CD4-positive, alpha-beta T cell treated with Interleukin-6 at 100 ng/mL for 8 hours (primary cell): ENCODE data around the gene TCEAL9.
A peak's percentile ranks its signal among the peaks of the same experiment; 100 is the strongest.
"Not testable (repeated sequence)": the region's sequence is repeated elsewhere in the genome, so short reads cannot be mapped to it uniquely, and the experiment has no call there.

Source experiments
- DNase-seq: peaks from one replicate; pipeline ENCODE4 v3.0.0-alpha.2; 2020; ENCODE audit warnings: mixed read lengths, low spot score

Gene TCEAL9

GRCh38 chrX:103373581-103373980 lies 17.3 kb downstream of the TCEAL9 start:
- no peak for DNase-seq

DNA sequence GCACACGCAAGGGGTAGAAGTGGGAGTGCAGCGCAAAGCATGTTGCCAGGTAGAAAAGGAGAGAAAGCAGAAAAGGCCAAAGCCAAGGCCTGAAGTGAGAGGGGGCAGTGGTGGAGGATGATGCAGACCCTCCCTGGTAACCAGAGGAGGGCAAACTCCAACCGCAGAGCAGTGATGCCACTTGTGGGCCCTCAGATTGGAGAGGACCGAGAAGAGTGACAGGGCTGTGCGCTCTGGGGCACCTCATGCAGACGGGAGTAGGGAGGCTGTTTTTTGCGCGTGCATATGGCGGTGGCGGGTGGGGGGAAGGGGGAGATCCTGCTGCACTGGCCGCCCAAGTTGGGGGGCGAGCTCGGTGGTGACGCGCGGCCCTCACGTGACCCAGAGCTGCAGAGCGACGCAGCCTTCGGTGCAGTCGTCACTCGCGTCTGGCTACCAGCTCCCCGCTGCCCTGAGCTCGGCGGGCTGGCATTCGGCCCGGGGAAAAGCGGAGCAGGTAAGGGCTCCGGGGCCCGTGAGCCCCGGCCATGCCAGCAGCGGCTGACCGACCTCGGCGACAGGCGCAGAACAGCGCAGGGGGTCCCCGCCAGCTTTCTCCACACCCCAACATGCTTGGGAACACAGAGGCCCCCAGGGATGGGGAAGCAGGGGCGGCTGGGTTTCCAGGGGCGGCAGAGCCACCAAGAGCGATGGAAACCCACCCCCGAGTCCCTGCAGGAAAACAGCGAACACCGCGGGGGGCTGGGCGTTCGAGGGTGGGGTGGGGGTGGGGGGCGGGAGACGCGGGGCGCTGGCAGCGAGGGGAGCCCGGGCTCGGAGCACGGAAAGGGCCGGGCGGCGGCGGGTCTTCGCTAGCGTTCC lies 20.0 kb downstream of the TCEAL9 start, which contains the start of gene BEX3:
Gene BEX3 (plus strand): TSS at position 421 of the 861 bp plus-strand sequence. CDS start 984 bp downstream, outside the sequence.
- peak; percentile 21 for DNase-seq

DNA sequence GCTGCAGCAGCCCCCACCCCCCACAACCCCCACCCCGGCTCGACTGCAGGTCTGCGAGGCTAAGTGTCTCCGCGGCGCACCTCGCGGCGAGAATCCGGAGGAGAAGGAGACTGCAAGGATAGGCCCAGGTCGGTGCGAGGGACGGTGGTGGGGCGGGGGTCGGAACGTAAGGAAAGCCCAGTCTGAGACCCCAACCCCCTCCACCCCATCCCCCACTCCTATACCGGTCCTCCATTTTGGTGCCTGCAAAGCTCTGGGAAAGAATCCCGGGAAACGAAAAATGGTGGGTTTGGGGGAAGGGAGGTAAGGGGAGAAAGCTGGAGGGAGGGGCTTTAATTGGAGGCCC lies 20.6 kb downstream of the TCEAL9 start:
- DNase-seq: no peak

- DNase-seq: no peak
Measured at GRCh38 chrX:103378990-103379389, 22.7 kb downstream of the TCEAL9 start.

- DNase-seq: no peak
Measured at GRCh38 chrX:103382877-103383276, 26.6 kb downstream of the TCEAL9 start.

DNA sequence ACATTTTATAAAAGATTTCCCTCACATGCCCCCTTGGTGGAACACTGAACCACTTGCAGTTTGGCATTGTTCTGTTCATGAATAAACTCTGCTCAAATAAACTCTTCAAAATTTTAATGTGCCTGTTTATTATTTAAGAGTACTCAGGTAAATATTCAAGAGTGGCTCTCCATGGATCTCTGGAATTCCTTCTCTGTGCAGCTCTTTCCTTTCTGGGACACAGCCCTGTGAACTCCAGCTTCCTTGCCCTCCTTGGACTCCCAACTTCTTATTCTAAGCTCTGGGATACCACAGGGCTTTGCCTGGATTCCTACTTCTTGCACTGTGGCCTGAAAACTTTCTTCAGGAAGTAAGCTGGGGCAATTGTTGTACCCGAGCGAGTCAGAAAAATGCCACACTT lies 28.4 kb downstream of the TCEAL9 start:
- no peak for DNase-seq

GRCh38 chrX:103385283-103385830 lies 29.1 kb downstream of the TCEAL9 start:
- not testable (repeated sequence) for DNase-seq

DNA sequence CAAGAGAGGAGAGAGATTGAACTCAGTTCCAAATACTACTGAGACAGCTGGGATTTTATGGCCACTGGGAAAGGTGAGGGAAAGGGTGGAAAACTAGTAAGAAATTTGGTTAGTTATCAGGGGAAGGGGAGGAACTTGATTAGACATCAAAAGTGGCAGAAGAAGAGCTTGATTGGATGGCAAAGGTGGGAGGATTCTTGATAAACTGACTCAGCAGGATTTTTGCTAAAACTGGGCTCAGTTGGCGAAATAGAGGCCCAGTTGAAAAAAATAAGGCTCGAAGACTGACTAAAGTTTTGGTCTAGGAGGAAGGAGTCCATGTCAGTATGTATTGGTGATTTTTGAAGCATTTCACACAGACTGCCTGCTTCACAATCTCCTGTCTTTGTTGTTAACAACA lies 30.0 kb downstream of the TCEAL9 start:
- no peak for DNase-seq

DNA sequence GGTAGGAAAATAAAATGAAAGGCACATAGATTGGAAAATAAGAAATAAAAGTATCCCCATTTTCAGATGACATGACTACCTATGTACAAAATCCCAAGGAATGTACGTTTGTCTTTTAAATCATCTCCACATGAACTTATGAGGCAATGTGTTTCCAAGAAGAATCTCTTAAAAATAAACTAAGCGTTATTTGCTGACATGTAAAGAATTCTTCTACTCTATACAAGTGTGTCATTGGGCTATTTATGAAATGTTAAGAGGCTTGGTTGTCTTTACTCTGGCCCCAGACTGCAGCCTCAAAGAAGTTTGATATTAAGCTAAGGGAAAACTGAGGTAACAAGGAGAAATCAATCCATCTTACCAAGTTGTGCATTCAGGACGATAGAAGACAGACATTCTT lies 37.2 kb downstream of the TCEAL9 start:
- DNase-seq: no peak

DNA sequence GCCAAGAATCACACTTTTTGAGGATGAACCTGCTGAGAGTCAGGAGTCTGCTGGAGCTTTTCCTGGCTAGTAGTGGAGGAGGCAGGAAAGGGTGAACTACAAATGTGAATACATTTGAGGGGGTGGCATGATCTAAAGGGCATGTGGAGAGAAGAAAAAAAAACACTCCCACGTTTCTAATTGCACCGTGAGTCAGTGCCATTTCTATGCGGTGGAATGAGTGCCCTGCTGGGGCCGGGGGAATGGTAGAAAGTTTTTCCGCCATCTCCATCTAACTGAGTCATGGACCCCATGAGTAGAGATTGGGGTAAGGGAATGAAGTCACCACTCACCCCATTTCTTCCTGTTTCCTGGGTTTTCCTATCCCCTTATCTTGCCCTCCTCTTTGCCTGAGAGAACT lies 39.9 kb downstream of the TCEAL9 start:
- no peak for DNase-seq

- DNase-seq: no peak
Measured at GRCh38 chrX:103396660-103397059, 40.4 kb downstream of the TCEAL9 start.

DNA sequence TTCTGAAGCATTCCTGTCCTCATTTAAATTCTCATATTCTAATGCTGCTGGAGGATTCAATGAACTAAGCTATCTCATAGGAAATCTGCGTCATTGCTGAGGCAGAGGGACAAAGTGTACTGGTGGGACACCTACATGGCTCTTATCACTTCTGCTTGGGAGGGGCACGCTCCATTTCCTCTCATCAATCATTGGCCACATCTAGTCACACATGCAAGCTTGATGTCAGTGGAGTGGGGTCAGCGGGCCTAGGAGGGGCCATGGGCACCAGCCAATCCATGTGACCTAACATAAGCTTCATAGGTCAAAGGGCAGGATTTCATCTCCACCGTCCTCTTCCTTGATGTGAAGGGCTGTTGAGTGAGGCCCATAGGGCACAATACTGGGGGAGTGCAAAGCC lies 41.4 kb downstream of the TCEAL9 start:
- DNase-seq: no peak

DNA sequence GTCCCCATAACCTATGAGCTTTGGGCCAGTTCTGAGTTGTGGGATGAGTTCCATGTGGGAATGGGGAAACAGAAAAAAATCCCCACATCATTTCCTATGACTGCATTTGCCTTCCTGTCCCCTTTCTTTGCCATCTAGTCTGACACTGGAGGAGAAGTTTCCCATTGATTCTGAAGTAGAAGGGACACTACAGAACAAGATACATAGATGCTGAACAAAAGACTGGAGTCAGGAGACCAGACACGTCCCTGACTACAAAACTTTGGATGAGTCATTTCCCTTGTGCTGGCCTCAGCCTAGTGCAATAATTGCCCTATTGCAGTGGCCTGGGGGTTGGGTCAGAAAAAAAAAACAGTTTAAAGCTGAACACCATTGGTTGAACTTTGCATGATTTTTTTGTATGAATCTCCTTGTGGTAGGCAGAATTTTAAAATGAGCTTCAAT lies 42.1 kb downstream of the TCEAL9 start:
- no peak for DNase-seq

- DNase-seq: no peak
Measured at GRCh38 chrX:103399744-103400143, 43.4 kb downstream of the TCEAL9 start.

- no peak for DNase-seq
Measured at GRCh38 chrX:103400931-103401330, 44.6 kb downstream of the TCEAL9 start.

DNA sequence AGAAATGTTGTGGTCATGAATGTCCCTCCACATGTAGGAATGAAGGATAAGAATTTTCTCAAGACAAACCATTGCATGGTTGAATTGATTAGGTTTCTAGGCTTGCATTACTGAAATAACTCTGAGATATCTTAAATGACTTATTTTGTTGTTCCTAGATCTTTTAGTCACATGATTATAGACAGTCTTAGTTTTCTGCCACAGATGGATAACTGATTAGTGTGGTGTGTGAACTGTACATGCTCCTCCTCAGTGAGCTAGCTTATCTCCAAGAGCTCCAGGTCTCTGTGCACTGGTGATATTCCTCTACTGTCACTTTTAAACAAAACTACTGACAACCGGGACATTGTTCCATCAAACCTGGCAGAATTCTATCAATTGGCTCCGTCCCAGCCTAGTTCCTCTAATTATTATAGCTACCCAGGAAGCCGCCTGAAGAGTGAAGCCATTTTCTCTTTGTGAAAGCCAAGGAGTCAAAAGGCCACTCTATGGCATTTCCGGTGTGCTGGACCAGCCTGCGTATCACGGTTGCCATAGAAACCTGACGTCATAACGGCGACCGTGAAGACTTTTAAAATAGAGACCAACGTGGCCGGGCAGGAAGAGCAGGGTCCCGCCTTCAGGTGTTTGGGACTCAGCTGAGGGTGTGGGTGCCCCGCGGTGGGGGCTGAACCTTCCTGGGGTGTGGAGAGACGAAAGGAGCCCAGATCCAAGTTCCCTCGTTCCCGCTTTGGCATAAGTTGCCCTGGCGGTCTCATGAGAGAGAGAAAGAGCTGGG lies 48.1 kb downstream of the TCEAL9 start:
- DNase-seq: peak; percentile 20

GRCh38 chrX:103405009-103405333 lies 48.7 kb downstream of the TCEAL9 start:
- DNase-seq: no peak

GRCh38 chrX:103406256-103406655 lies 50.0 kb downstream of the TCEAL9 start:
- DNase-seq: no peak

DNA sequence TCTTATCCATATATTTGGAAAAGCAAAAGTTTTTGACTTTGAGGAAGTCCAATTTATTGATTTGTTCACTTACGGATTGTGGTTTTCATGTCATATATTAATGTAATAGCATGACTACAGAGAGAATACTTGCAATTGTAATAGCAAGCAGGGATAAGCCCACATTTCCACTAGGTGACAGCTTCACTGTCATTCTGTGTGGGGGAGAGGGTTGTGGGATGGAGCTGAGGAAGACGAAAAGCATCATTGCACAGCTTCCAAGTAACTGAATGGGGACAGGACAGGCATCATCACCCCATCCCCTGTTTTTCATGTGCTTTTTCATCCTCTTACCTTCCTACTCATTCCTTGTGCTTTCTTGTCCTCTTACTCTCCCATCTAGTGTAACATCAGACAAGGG lies 51.5 kb downstream of the TCEAL9 start:
- no peak for DNase-seq
